ENCODE results near the gene SORCS3. TPM values are rescaled to one million over a fixed set of nuclear protein-coding genes. Genes with fewer than 3 reads are reported as not detected.

The SORCS3 gene
- total and polyA plus RNA-seq, 4 donors = 0.93 TPM; not detected in 3

DNA sequence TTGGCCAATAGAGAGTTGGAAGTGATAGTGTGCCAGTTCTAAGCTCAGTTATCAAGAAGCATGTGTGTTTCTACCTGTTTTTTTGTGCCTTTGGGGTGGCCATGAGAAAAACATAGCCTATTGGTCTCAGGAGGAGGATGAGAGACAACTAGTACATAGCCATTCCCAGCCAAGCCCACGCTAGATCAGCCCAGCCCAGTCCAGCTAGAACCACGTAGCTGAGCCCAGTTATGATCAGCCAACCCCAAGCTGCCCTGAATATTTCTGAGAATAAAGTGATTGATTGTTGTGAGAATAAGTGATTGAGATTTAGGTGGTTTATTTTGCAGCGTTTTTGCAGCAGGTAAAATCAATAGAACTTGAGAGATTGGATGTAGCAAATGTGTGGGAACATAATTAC is 15.9 kb downstream of the SORCS3 start:
- no peak overlapping the region for H3K9ac ChIP-seq (ENCODE audit: low read depth in 1 of 2, low read length in 2 of 2)
- no peaks in the 10 kb centered on the region for H3K9me3 ChIP-seq (ENCODE audit: control insufficient read depth in 4 of 4, low read length in 3 of 4)
- H3K4me1 ChIP-seq (ENCODE audit: control insufficient read depth in 4 of 4, insufficient read depth in 4 of 4, low read length in 3 of 4) = no peaks in the 10 kb centered on the region
- WGBS = 72% methylated on average over 3 of the region's 3 CpGs
- peaks cover 0 to 2% (median under 1%) of the 10 kb centered on the region in 4 donors for H3K27me3 ChIP-seq (ENCODE audit: control insufficient read depth in 4 of 4, insufficient read depth in 4 of 4, low read length in 3 of 4)
- H3K27ac ChIP-seq (ENCODE audit: low read depth in 1 of 2, low read length in 2 of 2) = no peak overlapping the region
- DNase-seq (ENCODE audit: low spot score) = no peak
- no peak for TF ChIP-seq HNF4G (IDR thresholded peaks at IDR 0.05)
- no peaks in the 10 kb centered on the region for H3K36me3 ChIP-seq (ENCODE audit: control insufficient read depth in 4 of 4, insufficient read depth in 3 of 4, low read depth in 1 of 4, low read length in 3 of 4)
- no peak overlapping the region for H3K4me3 ChIP-seq (ENCODE audit: low read depth in 1 of 3, low read length in 3 of 3)

DNA sequence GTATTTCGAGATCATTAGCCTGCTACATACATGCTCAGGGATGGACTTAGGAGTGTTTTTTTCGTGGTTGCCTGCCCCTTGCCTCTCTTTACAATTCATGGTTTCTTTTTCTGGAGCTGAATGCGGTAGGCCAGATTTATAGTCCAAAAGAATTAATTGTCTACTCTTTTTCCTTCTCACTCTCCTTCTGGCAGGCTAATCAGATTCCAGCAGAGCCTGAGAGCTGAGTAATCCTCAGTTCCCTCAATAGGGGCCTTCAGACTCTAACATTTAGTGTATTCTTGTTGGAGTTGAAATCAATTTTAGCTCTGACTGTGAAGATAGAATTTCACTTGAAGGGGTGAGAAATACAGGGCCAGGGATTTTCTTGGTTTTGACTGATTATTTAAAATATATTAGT is 16.4 kb downstream of the SORCS3 start:
- Histone ChIP-seq H3K4me3 (ENCODE audit: low read depth in 1 of 3, low read length in 3 of 3) (no peak overlapping the region), H3K27me3 (ENCODE audit: control insufficient read depth in 4 of 4, insufficient read depth in 4 of 4, low read length in 3 of 4) (peaks cover 0 to 2% (median under 1%) of the 10 kb centered on the region in 4 donors), H3K9ac (ENCODE audit: low read depth in 1 of 2, low read length in 2 of 2) (no peak overlapping the region), H3K27ac (ENCODE audit: low read depth in 1 of 2, low read length in 2 of 2) (no peak overlapping the region), H3K4me1 (ENCODE audit: control insufficient read depth in 4 of 4, insufficient read depth in 4 of 4, low read length in 3 of 4) (no peaks in the 10 kb centered on the region), H3K36me3 (ENCODE audit: control insufficient read depth in 4 of 4, insufficient read depth in 3 of 4, low read depth in 1 of 4, low read length in 3 of 4) (no peaks in the 10 kb centered on the region), H3K9me3 (ENCODE audit: control insufficient read depth in 4 of 4, low read length in 3 of 4) (no peaks in the 10 kb centered on the region)
- DNase-seq (ENCODE audit: low spot score) = no peak
- WGBS = 71% methylated on average over 3 of the region's 3 CpGs
- TF ChIP-seq FOXA2 (IDR thresholded peaks at IDR 0.05) (no peak), REST (IDR thresholded peaks at IDR 0.05) (no peak), SP1 (IDR thresholded peaks at IDR 0.05) (no peak), RAD21 (IDR thresholded peaks at IDR 0.05) (no peak), HNF4G (IDR thresholded peaks at IDR 0.05) (no peak), RXRA (IDR thresholded peaks at IDR 0.05) (no peak), ATF3 (IDR thresholded peaks at IDR 0.05) (no peak), EGR1 (IDR thresholded peaks at IDR 0.05; ENCODE audit: low read depth in 2 of 2) (no peak), JUND (IDR thresholded peaks at IDR 0.05) (no peak), YY1 (IDR thresholded peaks at IDR 0.05) (no peak), GABPA (IDR thresholded peaks at IDR 0.05 in 1 of 2, conservative IDR thresholded peaks at IDR 0.05 in 1 of 2) (no peak), HNF4A (conservative IDR thresholded peaks at IDR 0.05) (no peak), FOXA1 (IDR thresholded peaks at IDR 0.05) (no peak), NR2F2 (IDR thresholded peaks at IDR 0.05) (no peak), TAF1 (conservative IDR thresholded peaks at IDR 0.05) (no peak)
- TF ChIP-seq, protein P1, sequence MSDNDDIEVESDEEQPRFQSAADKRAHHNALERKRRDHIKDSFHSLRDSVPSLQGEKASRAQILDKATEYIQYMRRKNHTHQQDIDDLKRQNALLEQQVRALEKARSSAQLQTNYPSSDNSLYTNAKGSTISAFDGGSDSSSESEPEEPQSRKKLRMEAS (IDR thresholded peaks at IDR 0.05) = no peak
- TF ChIP-seq, protein P2, sequence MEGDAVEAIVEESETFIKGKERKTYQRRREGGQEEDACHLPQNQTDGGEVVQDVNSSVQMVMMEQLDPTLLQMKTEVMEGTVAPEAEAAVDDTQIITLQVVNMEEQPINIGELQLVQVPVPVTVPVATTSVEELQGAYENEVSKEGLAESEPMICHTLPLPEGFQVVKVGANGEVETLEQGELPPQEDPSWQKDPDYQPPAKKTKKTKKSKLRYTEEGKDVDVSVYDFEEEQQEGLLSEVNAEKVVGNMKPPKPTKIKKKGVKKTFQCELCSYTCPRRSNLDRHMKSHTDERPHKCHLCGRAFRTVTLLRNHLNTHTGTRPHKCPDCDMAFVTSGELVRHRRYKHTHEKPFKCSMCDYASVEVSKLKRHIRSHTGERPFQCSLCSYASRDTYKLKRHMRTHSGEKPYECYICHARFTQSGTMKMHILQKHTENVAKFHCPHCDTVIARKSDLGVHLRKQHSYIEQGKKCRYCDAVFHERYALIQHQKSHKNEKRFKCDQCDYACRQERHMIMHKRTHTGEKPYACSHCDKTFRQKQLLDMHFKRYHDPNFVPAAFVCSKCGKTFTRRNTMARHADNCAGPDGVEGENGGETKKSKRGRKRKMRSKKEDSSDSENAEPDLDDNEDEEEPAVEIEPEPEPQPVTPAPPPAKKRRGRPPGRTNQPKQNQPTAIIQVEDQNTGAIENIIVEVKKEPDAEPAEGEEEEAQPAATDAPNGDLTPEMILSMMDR (IDR thresholded peaks at IDR 0.05; ENCODE audit: low read depth, low read length, missing input control) = no peak
- TF ChIP-seq, protein P3, sequence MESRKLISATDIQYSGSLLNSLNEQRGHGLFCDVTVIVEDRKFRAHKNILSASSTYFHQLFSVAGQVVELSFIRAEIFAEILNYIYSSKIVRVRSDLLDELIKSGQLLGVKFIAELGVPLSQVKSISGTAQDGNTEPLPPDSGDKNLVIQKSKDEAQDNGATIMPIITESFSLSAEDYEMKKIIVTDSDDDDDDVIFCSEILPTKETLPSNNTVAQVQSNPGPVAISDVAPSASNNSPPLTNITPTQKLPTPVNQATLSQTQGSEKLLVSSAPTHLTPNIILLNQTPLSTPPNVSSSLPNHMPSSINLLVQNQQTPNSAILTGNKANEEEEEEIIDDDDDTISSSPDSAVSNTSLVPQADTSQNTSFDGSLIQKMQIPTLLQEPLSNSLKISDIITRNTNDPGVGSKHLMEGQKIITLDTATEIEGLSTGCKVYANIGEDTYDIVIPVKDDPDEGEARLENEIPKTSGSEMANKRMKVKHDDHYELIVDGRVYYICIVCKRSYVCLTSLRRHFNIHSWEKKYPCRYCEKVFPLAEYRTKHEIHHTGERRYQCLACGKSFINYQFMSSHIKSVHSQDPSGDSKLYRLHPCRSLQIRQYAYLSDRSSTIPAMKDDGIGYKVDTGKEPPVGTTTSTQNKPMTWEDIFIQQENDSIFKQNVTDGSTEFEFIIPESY (IDR thresholded peaks at IDR 0.05) = no peak
